ENCODE results near the gene HOXB6. TPM values are rescaled to one million over a fixed set of nuclear protein-coding genes. Genes with fewer than 3 reads are reported as not detected.

HOXB6 gene
- total RNA-seq, 1 donor from 2014 or later = not detected

GRCh38 chr17:48609033-48609432 is 4.2 kb upstream of the HOXB6 start:
- DNase-seq = no peak

GRCh38 chr17:48608494-48608834 is 3.7 kb upstream of the HOXB6 start:
- DNase-seq = no peak

GRCh38 chr17:48606892-48607614 is 2.3 kb upstream of the HOXB6 start:
- no peak for DNase-seq

- DNase-seq = no peak
These were observed 1.5 kb upstream of the HOXB6 start for GRCh38 chr17:48605991-48606891.

- DNase-seq = no peak
These were observed 678 bp upstream of the HOXB6 start for GRCh38 chr17:48605409-48605919.

- DNase-seq = no peak
These were observed 622 bp downstream of the HOXB6 start for GRCh38 chr17:48603959-48604769.

- no peak for DNase-seq
These were observed 3.0 kb downstream of the HOXB6 start for GRCh38 chr17:48601539-48602425.

GRCh38 chr17:48601207-48601538 is 3.6 kb downstream of the HOXB6 start:
- DNase-seq = no peak

GRCh38 chr17:48600244-48601098 is 4.3 kb downstream of the HOXB6 start:
- DNase-seq = no peak

GRCh38 chr17:48599354-48599753 is 5.4 kb downstream of the HOXB6 start:
- no peak for DNase-seq

- no peak for DNase-seq
These were observed 6.0 kb downstream of the HOXB6 start for GRCh38 chr17:48598736-48599135.

- DNase-seq = no peak
These were observed 6.8 kb downstream of the HOXB6 start for GRCh38 chr17:48597778-48598631.

GRCh38 chr17:48597528-48597777 is 7.3 kb downstream of the HOXB6 start:
- no peak for DNase-seq

GRCh38 chr17:48596735-48597527 is 7.9 kb downstream of the HOXB6 start:
- DNase-seq = no peak

- no peak for DNase-seq
These were observed 8.6 kb downstream of the HOXB6 start for GRCh38 chr17:48596000-48596734.

- no peak for DNase-seq
These were observed 9.3 kb downstream of the HOXB6 start for GRCh38 chr17:48595278-48595999.

GRCh38 chr17:48594538-48595277 is 10.1 kb downstream of the HOXB6 start:
- DNase-seq = no peak

All from occipital lobe (tissue), 2 donors.